Measurements from ENCODE around the gene VILL.
A peak's percentile ranks its signal among the peaks of the same experiment; 100 is the strongest.
"Not testable (repeated sequence)": the region's sequence is repeated elsewhere in the genome, so short reads cannot be mapped to it uniquely, and the experiment has no call there.

The VILL gene

GRCh38 chr3:37984596-37984995 lies 6.0 kb upstream of the VILL start:
- DNase-seq, result no peak
- TF ChIP-seq CTCF (IDR thresholded peaks at IDR 0.05), result no peak
- no peaks in the 10 kb centered on the region for H3K27me3 Mint-ChIP-seq (ENCODE audit: low read depth, poor library complexity)
- no peaks in the 10 kb centered on the region for H3K9me3 Mint-ChIP-seq
- H3K27ac Mint-ChIP-seq, result peak overlapping the region; percentile 31
- H3K4me1 Mint-ChIP-seq, result peaks cover 14% of the 10 kb centered on the region
- H3K36me3 Mint-ChIP-seq (ENCODE audit: low read depth), result peaks cover 31% of the 10 kb centered on the region
- no peak overlapping the region for H3K4me3 Mint-ChIP-seq

- peaks cover 15% of the 10 kb centered on the region for H3K4me1 Mint-ChIP-seq
- no peak overlapping the region for H3K4me3 Mint-ChIP-seq
- peak overlapping the region; percentile 85 for H3K27ac Mint-ChIP-seq
- peaks cover 25% of the 10 kb centered on the region for H3K36me3 Mint-ChIP-seq (ENCODE audit: low read depth)
- no peak for TF ChIP-seq CTCF (IDR thresholded peaks at IDR 0.05)
- no peak for DNase-seq
- no peaks in the 10 kb centered on the region for H3K9me3 Mint-ChIP-seq
- peaks cover 7% of the 10 kb centered on the region for H3K27me3 Mint-ChIP-seq (ENCODE audit: low read depth, poor library complexity)
These were observed 4.8 kb upstream of the VILL start for GRCh38 chr3:37985637-37986320.

- H3K27ac Mint-ChIP-seq, result no peak overlapping the region
- no peak overlapping the region for H3K4me3 Mint-ChIP-seq
- peaks cover 19% of the 10 kb centered on the region for H3K36me3 Mint-ChIP-seq (ENCODE audit: low read depth)
- no peaks in the 10 kb centered on the region for H3K9me3 Mint-ChIP-seq
- peaks cover 15% of the 10 kb centered on the region for H3K4me1 Mint-ChIP-seq
- DNase-seq, result no peak
- H3K27me3 Mint-ChIP-seq (ENCODE audit: low read depth, poor library complexity), result peaks cover 17% of the 10 kb centered on the region
- TF ChIP-seq CTCF (IDR thresholded peaks at IDR 0.05), result no peak
These were observed 3.9 kb upstream of the VILL start for GRCh38 chr3:37986479-37987314.

- no peak for TF ChIP-seq CTCF (IDR thresholded peaks at IDR 0.05)
- no peak for DNase-seq
These were observed 3.3 kb upstream of the VILL start for GRCh38 chr3:37987315-37987697.

GRCh38 chr3:37987751-37988179 lies 2.8 kb upstream of the VILL start:
- peaks cover 13% of the 10 kb centered on the region for H3K36me3 Mint-ChIP-seq (ENCODE audit: low read depth)
- no peak overlapping the region for H3K27ac Mint-ChIP-seq
- H3K27me3 Mint-ChIP-seq (ENCODE audit: low read depth, poor library complexity), result peaks cover 27% of the 10 kb centered on the region
- no peaks in the 10 kb centered on the region for H3K9me3 Mint-ChIP-seq
- no peak overlapping the region for H3K4me3 Mint-ChIP-seq
- DNase-seq, result no peak
- no peak for TF ChIP-seq CTCF (IDR thresholded peaks at IDR 0.05)
- peaks cover 20% of the 10 kb centered on the region for H3K4me1 Mint-ChIP-seq

More at GRCh38 chr3:37987315-37987697, 3.3 kb upstream of the VILL start:
- Mint-ChIP-seq H3K27me3 (ENCODE audit: low read depth, poor library complexity) (peaks cover 23% of the 10 kb centered on the region), H3K27ac (no peak overlapping the region), H3K4me1 (peaks cover 18% of the 10 kb centered on the region), H3K36me3 (ENCODE audit: low read depth) (peaks cover 13% of the 10 kb centered on the region), H3K9me3 (no peaks in the 10 kb centered on the region), H3K4me3 (no peak overlapping the region)

- H3K9me3 Mint-ChIP-seq, DNase-seq, H3K27ac Mint-ChIP-seq, H3K4me3 Mint-ChIP-seq: not testable (repeated sequence)
- H3K36me3 Mint-ChIP-seq (ENCODE audit: low read depth), result peaks cover 13% of the 10 kb centered on the region
- peaks cover 33% of the 10 kb centered on the region for H3K27me3 Mint-ChIP-seq (ENCODE audit: low read depth, poor library complexity)
- peaks cover 22% of the 10 kb centered on the region for H3K4me1 Mint-ChIP-seq
These were observed 2.2 kb upstream of the VILL start for GRCh38 chr3:37988376-37988775.
